ENCODE results near the gene SBF2.

Gene SBF2

DNA sequence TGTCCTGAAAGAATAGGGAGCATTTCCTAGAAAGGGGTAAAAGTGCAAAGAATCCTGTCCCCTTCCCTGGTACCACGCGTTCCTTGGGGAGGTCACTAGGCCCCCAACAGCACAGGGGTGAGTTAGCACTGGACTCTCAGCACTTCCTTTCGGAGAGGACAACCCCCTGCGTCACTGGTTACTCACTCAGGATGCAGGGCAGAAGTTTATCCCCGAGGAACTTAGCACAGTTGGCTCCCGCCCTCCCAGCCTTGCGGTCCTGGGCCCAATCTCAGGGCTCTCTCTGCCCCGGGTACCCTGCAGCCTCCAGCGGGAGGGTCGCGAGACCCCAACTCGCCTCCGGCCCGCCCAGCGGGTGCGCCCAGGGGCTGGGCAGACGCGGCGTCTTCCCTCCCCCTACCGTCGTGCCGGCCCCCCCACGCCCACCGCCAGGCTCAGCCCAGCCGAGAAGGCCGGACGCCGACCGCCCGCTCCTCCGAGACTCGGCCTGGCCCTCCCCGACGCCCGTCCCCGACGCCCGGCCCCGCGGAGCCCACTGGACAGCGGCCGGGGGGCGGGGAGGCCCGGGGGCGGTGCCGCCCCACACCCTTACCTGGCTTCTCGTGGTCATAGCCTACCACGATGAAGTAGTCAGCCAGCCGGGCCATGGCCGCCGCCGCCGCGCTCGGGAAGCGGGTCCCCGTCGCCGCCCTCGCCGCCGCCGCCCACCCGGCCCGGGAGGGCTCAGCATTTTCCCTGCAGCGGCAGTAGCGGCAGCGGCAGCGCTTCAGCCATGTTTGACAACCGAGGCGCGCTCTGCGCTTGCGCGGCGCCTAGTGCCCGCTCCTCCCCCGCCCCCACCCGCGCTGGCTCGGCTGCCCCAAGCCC, at the start of gene SBF2:
Gene SBF2, minus strand, starts transcription at position 797 of the 867 bp plus-strand sequence. Its CDS starts 150 bp downstream, at position 647.
- DNase-seq: peak; percentile 77

DNA sequence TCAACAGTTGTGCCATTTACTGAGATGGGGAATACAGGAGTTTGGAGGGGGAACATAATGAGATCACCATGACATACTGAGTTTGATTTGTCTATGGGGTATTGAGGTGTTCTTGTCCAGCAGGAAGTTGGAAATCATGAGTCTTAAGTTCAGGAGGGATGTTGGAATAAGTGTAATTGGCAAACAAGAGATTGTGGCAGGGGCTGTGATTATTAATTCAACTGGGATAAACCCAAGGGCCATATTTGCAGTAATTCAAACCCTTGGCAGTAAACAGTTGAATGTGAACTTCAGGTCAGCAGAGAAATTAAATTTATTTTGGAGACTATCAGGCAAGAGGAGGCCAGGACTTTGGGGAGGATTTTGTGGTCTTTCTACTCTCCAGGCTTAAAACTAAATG, 44.3 kb upstream of the SBF2 start:
- DNase-seq: no peak

DNA sequence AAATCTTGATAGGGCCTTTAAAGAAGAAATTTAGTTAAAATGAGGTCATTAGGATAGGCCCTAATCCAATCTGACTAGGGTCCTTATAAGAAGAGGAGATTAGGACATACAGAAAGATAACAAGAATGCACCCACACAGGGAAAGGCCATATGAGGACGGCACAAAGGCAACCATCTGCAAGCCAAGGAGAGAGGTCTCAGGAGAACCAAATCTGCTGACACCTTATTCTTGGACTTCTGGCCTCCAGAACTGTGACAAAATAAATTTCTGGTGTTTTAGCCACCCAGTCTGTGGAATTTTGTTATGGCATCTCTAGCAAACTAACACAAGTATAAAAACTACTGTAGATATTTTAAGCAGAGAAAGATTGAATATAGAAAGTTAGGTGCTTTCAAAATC, 39.5 kb upstream of the SBF2 start:
- DNase-seq: no peak

DNA sequence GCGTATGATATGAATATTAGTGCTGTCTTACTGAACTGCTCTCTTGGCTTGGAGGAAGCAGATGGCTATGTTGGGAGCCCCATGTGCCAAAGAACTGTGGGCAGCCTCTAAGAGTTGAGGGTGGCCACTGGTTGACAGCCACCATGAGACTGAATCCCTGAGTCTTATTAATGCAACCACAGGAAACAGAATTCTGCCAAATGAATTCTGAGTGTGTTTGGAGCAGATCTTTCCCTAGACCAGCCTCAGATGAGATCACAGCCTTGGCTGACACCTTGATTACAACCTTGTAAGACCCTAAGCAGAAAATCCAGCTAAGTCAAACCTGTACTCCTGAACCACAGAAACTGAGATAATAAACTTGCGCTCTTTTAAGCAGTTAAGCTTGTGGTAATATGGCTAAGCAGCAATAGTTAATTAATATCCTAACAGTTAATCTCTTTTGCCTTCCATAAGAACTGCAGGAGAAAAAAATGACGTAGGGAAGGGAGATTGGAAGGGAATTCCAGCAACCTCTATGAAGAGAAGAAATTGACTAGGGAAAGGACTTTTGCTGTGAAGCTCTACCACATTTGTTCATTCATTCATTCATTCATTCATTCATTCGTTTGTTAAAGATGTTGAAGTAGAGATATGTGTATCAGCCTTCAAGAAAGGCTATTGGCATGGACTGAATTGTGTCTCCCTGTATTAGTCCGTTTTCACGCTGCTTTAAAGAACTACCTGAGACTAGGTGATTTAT, 37.7 kb upstream of the SBF2 start:
- no peak for DNase-seq

DNA sequence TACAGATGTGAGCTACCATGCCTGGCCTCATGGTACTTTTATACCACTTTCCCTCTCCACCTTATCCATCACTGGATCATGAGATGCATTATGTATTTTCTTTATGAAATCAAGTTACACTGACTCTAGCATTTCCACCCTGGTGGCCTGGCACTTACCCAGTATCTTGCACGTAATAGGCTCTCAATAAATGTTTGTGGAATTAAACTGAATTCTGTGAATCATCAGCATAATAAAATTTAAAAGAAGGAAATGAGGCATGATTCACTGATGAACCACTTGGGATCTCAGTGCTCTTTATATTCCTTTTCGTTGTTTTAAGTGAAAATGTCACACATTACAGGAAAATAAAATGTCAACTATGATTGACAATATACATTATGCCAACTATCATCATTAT, 35.9 kb upstream of the SBF2 start:
- DNase-seq: no peak

DNA sequence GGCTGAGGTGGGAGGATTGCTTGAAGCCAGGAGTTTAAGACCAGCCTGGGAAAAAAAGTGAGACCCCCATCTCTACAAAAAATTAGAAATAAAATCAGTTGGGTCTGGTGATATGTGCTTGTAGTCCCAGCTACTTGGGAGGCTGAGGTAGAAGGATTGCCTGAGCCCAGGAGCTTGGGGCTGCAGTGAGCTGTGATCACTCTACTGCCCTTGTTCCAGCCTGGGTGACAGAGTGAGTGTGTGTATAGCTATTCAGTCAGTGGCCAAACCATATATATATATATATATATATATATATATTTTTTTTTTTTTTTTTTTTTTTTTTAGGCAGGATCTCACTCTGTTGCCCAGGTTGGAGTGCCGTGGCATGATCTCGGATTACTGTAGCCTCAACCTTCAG, 35.3 kb upstream of the SBF2 start:
- no peak for DNase-seq

DNA sequence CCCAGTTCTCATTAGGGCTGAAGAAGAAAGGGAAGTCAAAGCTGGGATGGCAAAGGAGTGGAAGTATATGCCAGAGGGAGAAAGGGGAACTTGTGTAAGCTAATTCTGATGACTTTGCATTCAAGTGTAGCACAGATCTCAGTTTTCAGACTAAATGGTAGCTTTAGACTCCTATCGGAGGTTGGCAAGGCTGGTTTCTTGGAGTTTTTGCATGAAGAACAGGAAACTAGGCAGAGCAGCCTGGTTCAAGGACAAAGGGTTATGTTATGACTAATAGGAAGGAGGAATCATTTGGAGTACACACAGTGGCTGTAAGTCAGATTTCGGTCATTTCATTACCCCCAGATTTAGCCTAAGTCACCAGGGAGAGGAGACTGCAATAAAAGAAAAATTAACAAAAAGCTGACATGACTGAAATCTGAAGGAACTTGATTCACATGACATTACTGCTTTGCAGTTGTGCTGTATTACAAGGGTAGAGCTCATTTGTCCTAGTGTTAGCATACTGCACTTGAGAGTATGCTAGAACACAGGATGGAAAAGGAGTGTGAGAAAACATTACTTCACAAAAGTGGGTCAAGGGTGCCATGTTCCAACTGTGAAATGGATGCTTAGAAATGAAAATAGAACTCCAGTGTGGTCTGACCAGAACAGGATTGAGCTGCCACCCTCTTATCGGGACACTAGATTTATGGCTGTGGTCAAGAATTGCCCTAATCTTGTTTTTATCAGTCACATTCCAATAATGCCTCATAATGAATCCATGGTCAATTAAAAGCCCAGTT, 34.5 kb upstream of the SBF2 start:
- no peak for DNase-seq

DNA sequence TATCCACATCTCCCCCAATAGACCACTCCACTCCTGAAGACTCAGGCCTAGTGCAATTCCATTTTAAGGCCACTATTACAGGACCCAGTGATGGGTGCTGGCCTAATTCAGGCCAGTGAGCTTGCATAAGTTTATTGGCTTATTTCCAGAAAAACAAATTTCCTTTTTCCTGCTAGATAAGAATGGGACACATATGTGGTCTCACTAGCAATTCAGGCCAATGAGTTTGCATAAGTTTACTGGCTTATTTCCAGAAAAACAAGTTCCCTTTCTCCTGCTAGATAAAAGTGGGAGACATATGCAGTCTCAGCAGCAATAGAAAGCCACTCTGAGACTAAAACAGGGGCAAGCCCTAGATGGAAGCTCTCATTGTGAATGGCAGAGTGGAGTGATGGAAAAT, 33.2 kb upstream of the SBF2 start:
- no peak for DNase-seq

DNA sequence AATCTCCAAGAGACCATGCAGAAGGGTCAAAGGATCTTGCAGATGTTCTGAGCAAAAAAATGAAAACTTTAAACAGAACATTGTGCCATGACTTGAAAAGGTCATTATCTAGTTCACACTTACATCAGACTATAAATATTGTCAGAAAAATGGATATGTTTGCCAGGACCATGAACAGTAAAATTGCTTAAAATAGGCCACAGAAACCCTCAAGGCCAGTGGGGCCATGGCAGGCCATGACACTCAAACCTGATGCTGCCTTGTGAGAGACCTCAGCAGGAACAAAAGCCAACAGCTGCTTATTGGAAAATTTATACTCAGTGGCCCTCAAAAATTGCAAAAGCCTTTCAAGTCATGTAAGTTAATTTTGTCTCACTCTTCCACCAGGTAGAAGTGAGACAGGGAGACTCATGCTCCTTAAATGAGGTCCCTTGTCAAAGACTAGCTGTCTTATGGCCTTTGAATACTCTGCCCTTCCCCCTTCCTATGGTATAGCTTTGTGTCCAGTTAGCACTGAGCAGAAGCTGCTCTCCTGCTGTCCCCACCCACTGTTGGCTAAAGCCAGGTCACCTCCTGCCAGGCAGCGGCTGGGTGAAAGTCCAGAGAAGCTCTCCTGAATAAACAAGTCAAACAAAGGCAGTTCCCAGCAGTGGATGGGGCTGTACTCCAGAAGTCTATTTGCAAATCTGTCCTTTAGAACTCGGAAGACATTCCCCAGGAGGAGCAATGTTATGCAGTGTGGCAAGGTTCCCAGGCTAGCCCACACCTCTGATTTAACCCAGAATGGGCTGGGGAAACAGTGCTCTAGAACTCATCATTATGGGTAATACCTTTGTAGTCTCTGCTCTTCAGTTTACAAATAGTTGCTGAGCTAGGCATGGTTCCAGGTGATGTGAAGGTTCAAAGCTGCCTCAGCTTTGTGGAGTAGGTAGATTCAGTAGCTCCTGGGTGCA, 32.3 kb upstream of the SBF2 start:
- no peak for DNase-seq

DNA sequence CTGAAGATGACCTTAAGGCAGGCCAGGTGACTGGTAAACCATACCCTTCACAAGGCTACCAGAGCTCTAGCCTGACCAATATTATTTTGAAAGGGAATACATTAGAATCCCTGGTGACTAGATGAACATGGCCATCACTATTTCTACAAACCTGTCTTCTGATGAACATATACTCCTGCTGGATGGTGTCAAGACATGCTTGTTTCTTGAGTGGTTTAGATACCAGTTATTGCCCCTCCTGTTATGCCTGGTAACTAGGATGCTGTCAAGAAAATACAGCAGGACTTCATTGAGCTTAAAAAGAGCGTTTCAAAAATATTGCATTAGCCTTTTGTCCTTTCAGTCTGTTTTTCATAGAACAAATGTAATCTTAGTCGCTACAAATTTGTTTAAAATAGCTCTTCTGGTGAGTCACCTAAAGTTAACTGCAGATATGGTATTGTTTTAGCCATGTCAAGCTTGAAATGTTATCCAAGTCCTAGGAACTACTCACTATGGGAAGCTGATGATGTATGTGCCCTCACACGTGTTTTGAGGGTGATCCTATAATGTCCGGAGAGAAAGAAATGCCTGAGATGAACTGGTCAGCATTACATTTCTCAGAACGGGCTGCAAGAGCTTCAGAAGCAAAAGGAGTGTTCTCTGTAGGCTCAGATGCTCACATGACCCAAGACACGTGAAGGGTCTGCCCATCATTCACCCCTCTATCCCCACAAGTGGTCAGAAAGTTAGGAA, 31.4 kb upstream of the SBF2 start:
- no peak for DNase-seq

DNA sequence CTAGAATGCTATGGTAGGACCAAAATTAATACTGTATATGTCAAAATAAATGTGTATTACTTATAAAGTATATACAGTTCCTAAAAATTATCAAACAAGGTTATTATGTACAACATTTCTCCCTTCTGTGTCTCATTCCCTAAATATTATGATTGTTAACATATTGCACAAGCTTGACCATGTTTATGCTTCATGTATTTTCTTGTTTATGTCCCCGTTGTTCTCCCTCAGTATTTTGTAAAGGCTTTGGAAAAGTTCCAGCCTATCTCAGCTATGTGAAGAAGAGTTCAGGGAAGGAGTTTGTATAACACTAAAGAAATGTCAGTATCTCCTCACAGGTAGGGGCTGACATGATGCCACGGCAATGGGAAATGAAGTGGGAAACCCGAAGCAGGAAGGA, 30.5 kb upstream of the SBF2 start:
- DNase-seq: no peak

DNA sequence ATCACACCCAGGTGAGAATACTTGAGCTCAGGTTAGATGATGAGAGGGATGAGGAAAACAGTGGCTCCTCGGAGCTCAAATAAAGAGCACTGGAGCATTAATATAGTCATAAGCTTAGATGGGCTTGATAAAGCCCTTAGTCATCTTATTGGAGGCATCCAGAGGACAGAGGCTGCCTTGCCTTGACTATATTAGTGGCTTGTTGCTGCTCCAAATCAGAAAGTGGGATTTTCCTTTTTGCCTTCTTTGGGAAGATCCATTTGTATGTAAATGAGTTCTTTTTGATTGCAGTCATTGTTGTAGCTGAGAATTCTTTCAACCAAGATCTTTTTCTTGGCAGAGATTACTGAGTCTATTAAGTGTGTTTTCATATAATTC, 29.8 kb upstream of the SBF2 start:
- DNase-seq: no peak

DNA sequence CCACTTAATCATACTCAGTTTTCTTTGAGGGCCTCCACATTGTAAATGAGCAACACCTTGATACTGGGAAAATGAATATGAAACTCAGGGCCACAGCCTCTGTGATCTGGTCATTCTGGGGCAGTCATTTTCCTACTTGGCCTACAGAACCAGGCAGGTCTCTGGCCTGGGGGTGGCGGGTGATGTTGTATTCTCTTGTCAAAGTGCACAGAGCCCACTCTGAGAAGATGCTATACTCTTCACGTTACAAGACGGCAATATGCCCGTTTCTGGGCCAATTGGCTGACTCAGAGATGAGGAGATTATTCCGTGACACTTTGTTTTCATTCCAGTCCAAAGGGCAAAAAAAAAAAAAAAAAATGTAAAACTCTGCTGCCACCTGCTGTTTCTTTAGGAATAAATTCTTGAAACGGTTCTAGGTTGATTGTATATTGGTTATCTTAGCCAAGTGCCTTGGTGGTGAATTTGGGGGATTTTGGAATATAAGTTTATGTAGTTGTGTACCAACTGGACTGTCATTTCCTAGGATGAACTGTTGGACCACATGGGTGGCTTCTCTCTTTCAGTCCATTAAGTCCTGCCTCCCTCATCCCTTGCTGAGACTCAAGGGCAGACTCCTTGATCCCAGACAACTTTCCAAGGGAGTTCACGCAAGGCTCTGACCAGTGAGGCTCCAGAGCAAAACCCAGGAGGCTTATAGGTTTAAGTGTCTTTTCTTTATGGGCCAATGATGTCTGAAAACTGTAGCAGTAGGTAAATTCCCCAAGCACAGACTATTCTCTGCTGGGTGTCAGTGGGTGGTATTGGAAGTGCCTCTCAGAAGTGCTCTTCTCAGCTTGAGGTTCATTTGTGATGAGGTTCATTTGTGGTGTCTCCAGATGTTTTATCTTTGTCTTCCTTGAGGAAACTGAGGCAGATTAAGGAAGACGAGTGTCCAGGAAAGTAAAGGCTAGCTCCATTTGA, 29.1 kb upstream of the SBF2 start:
- peak; percentile 61 for DNase-seq

DNA sequence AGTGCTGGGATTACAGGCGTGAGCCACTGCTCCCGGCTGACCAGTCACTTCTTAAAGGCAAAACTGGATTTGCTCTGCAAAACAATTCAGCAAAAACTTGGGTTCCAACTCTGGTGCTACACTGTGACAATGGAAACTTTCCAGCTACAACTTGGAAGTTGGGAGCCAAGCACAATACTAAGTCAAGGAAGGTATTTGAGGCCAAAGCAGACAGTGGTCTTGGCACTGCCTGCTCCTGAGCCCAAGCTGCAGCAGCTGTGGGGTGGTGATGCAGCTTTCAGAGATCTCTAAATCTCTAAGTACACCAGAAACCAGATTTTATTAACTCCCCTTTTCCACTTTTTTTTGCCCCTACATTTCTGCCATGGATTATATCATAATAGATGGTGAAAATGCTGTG, 28.4 kb upstream of the SBF2 start:
- no peak for DNase-seq

DNA sequence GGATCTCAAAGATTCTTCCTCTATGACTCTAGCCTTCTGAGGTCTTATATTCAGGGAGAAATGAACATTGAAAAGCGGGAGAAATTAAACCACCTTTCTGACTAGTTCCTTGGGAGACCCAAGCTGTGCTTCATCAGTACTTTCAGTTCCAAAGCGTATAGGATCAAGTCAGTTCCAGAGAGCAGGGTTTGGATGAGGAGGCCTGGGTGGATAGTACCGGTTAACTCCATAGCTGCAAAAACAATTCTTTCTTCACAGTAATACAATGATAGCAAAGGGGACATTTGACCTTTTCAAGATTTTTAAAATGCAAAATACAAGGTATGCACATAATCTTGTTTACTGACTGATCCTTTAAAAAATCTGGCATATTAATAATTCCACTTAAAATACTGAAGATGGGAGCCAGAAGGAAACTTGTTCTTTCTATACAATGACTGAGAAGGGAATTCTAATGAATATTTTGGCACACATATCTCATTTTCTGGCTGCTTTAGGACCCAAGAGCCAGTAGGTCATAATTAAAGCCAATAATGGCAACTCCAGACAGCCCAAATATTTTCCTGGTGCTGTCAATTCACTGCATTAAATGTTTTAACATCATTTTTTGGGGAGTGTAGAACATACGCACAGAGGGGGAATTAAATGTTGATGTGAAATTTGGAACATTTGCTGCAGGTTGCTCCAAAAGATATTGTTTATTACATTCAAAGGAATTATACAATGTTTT, 26.9 kb upstream of the SBF2 start:
- DNase-seq: no peak

DNA sequence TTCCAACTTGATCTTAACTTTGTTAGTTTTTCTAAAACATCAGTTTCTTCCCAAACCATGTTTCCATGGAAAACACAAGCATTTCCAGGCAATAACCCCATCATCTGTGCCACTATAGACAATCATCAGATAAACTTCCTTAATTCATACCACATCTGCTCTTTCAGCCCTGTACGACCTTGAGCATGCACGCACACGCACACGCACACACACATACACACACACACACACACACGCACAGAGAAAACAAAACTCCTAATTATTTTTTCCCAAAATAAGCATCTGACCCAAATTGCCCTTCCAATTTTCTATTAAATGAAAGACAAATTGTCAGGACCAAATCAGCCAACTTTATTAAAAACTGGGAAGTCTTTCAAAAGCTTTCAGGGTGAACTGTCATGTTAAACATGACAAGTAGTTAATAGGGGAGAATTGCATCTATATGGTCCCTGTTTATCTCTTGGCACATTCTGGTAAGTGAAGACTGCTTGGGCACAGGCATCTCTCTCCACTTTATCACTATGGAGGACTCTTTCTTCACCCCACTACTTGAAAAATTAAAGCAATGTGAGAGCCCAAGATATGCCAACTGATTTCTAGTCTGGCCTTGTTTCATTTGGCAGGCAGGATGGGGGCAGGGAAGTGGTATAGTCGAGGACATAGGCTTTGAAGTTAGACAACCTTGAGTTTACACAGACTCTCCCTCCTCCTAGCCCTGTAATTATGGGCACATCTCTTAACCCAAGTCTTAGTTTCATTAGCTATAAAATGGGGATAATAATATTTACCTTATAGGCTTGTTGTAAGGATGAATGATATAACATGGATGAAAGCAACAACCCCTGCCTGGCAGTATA, 25.9 kb upstream of the SBF2 start:
- DNase-seq: no peak

DNA sequence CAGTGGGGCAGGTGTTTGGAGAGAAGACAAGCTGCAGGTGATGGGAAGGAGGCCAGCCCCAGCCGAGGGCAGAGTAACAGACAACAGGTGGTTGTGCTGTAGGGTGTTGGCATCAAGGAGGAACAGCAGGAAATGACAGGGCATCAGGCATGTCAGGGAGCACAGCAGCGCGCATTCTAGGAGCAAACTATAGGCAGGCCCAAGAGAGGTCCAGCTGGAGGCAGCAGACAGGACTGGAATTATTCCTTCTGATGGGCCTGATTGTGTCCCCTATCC, 24.4 kb upstream of the SBF2 start:
- DNase-seq: peak; percentile 61

DNA sequence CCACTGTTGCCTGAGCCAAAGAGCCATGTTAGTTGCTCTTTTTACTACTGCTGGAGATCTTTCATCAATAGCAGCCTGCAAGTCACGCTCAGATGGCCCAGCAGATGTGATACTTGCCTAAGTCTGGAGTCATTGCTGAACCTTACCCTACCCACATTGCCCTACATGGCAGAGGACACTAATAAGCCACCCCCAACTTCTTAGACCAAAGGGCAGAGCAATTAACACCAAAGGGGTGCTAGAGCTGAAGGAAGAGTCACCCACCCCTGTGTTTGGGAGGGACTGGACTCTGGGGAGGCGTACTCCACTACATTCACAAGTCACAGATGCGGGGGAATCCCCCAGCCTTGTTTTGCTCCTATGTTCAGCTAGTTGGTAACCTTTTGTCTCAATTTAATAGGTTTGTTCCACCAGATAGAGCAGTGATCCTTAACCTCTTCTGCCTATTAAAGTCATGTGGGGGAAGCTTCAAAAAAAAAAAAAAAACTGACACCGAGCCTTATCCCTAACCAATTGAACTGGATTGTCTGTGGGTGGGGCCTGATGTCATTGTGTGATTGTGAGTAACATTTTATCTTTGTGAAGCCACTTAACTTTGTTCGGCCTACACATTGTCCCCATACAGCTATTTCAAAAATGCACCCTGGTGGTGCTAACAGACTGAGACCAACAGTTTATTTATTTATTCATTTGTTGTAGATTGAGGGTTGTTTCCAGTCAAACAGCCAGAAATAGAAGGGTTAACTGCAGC, 23.9 kb upstream of the SBF2 start:
- DNase-seq: no peak
